ENCODE measurements around the gene GOPC.

Gene GOPC

GRCh38 chr6:117627533-117627932 is 25.2 kb upstream of the GOPC start:
- ATAC-seq (ENCODE audit: low read depth): no peak
- no peak for TF ChIP-seq CTCF (IDR thresholded peaks at IDR 0.05; ENCODE audit: poor library complexity, severe bottlenecking)
- Histone ChIP-seq H3K9me3 (ENCODE audit: severe bottlenecking) (peaks cover 22% of the 10 kb centered on the region), H3K27ac (ENCODE audit: poor library complexity, severe bottlenecking) (no peak overlapping the region), H3K27me3 (ENCODE audit: insufficient read depth, poor library complexity, severe bottlenecking) (no peaks in the 10 kb centered on the region), H3K36me3 (ENCODE audit: low read depth) (no peaks in the 10 kb centered on the region), H3K4me1 (ENCODE audit: insufficient read depth, poor library complexity, severe bottlenecking) (no peaks in the 10 kb centered on the region), H3K4me3 (ENCODE audit: severe bottlenecking) (no peak overlapping the region)
- no peak for DNase-seq (ENCODE audit: low spot score)

DNA sequence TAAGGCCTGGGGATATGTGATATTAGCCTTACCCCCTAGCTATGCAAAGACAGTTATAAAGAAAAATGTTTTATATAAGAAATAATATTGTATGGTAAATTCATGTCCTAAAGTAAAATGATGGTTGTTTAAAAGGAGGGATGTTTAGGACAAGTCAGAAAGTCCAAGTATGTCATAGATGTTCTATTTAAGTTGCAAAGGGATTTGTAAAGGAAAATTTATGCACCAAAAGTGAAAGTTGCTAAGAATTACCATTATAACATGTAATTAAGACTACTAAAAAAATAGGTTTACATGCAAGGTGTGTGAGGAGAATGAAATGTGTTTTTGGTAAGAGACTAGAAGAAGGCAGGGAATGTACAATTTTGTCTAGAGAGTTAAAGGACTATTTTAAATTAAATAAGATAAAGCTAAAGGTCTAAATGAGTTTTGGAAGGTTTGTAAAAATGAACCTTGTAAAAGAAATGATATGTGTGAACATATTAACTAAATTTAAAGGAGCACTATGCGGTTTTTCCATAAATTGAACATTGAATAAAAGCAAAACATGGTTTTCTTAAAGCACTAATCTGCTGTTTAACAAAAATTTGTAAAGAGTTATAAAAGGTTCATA is 22.7 kb upstream of the GOPC start:
- no peaks in the 10 kb centered on the region for H3K36me3 ChIP-seq (ENCODE audit: low read depth)
- DNase-seq (ENCODE audit: low spot score): no peak
- no peak for TF ChIP-seq CTCF (IDR thresholded peaks at IDR 0.05; ENCODE audit: poor library complexity, severe bottlenecking)
- no peak overlapping the region for H3K27ac ChIP-seq (ENCODE audit: poor library complexity, severe bottlenecking)
- no peaks in the 10 kb centered on the region for H3K4me1 ChIP-seq (ENCODE audit: insufficient read depth, poor library complexity, severe bottlenecking)
- no peak overlapping the region for H3K4me3 ChIP-seq (ENCODE audit: severe bottlenecking)
- ATAC-seq (ENCODE audit: low read depth): no peak
- H3K27me3 ChIP-seq (ENCODE audit: insufficient read depth, poor library complexity, severe bottlenecking): no peaks in the 10 kb centered on the region
- H3K9me3 ChIP-seq (ENCODE audit: severe bottlenecking): peaks cover 22% of the 10 kb centered on the region

DNA sequence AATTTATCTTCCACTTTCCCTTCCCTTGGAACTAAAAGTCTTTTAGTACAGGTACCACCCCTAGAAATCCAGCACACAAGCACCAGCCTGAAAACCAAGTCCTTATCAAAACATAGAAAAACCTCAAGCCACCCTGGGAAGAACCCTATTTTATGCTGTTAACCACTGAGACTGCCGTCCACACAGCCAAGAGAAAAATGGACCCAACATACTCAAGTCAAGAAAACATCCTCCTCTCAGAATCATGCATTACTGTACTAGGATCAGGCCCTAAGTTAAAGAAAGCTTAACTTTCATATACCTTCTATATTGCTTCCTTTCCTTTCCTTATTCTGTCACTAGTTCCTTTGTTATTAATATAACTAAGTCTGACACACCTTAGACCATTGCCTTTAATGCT is 16.9 kb upstream of the GOPC start:
- Histone ChIP-seq H3K4me3 (ENCODE audit: severe bottlenecking) (no peak overlapping the region), H3K9me3 (ENCODE audit: severe bottlenecking) (peaks cover under 1% of the 10 kb centered on the region), H3K27ac (ENCODE audit: poor library complexity, severe bottlenecking) (no peak overlapping the region), H3K36me3 (ENCODE audit: low read depth) (no peaks in the 10 kb centered on the region), H3K27me3 (ENCODE audit: insufficient read depth, poor library complexity, severe bottlenecking) (no peaks in the 10 kb centered on the region), H3K4me1 (ENCODE audit: insufficient read depth, poor library complexity, severe bottlenecking) (no peaks in the 10 kb centered on the region)
- TF ChIP-seq CTCF (IDR thresholded peaks at IDR 0.05; ENCODE audit: poor library complexity, severe bottlenecking): no peak
- DNase-seq (ENCODE audit: low spot score) (no peak), ATAC-seq (ENCODE audit: low read depth) (no peak)

DNA sequence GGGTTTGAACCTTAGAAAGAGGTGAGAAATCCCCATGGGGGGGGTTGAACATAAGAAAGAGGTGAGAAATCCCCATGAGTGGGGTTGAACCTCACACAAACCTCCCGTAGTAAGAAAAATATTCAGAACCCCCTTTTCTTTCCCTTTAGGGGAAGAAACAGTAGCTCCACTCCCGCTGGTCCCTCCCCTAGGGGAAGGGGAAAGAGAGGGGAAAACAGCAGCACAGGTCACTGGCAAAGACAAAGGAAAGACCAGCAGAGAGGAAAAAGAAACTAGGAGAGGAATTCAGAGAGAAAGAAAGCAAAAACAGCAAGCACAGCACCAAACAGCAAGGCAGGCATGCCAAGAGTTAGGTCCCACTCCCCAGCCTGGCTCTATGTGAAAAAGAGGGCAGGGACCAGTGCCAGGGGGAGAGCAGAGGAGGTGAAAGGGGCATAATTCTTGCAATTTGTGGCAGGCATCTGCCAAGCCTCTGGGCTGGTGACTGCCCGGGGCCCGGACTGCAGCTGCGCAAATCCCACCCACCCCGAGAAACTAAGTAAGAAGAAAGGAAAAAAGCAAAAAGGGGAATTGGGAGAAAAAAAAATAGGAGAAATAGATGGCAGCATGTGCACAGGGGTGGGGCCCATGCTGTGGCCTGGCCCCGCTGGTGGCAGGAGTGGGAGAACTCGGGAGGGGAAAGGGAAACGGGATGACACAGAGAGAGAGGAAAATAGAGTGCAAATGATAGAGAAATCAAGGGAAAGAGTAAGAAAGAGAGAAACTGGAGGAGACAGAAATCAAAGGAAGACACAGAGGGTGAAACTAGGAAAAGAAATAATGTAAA is 15.1 kb upstream of the GOPC start:
- Histone ChIP-seq H3K9me3 (ENCODE audit: severe bottlenecking) (no peaks in the 10 kb centered on the region), H3K36me3 (ENCODE audit: low read depth) (no peaks in the 10 kb centered on the region), H3K4me1 (ENCODE audit: insufficient read depth, poor library complexity, severe bottlenecking) (no peaks in the 10 kb centered on the region), H3K27me3 (ENCODE audit: insufficient read depth, poor library complexity, severe bottlenecking) (no peaks in the 10 kb centered on the region), H3K4me3 (ENCODE audit: severe bottlenecking) (no peak overlapping the region), H3K27ac (ENCODE audit: poor library complexity, severe bottlenecking) (no peak overlapping the region)
- no peak for TF ChIP-seq CTCF (IDR thresholded peaks at IDR 0.05; ENCODE audit: poor library complexity, severe bottlenecking)
- DNase-seq (ENCODE audit: low spot score) (no peak), ATAC-seq (ENCODE audit: low read depth) (no peak)

Data from RWPE2 (cell line).